Sigmoid colon (tissue), 7 donors: ENCODE data around the gene SYNDIG1L. TPM values are rescaled to one million over a fixed set of nuclear protein-coding genes. Genes with fewer than 3 reads are reported as not detected.
"Not testable (repeated sequence)": the region's sequence is repeated elsewhere in the genome, so short reads cannot be mapped to it uniquely, and the experiment has no call there.

Experiments used
- DNase-seq: peaks from one replicate; pipeline ENCODE4 v3.0.0-alpha.2; 2019
- H3K27ac ChIP-seq, 4 donors: fragments of 200-600 bp; sonication (generic); one replicate each; pipeline ENCODE4 v1.5.1; 2016 to 2019; ENCODE audit warnings: mild to moderate bottlenecking in 1 of 4
- H3K27me3 ChIP-seq, 3 donors: fragments of 200-600 bp; sonication (generic); one replicate each; pipeline ENCODE4 v1.5.1; 2019; ENCODE audit warnings: mild to moderate bottlenecking in 1 of 3
- H3K36me3 ChIP-seq, 4 donors: fragments of 200-600 bp; sonication (generic); one replicate each; pipeline ENCODE4 v1.5.1; 2016 to 2019
- H3K4me1 ChIP-seq, 4 donors: fragments of 200-600 bp; sonication (generic); one replicate each; pipeline ENCODE4 v1.5.1; 2017 to 2019
- H3K4me3 ChIP-seq, 4 donors: fragments of 200-600 bp; sonication (generic); one replicate each; pipeline ENCODE4 v1.5.1; 2017 to 2019; ENCODE audit warnings: mild to moderate bottlenecking in 2 of 4, moderate library complexity in 1 of 4
- H3K9me3 ChIP-seq, 4 donors: fragments of 200-600 bp in 3 of 4; sonication (generic) in 3 of 4; one replicate each; pipeline versions ENCODE4 v1.5.1 to v1.6.1; 2013 to 2019
- CTCF ChIP-seq, 4 experiments: fragments of 450-650 bp in 3 of 4; fragments of 200-600 bp in 1 of 4; IDR thresholded peaks; one replicate each; pipeline ENCODE4 v1.5.1; 2016 to 2019; ENCODE audit warnings: antibody characterized with exemption in 4 of 4, mild to moderate bottlenecking in 3 of 4, moderate library complexity in 2 of 4
- EP300 ChIP-seq, 4 donors: sonication (generic); formaldehyde crosslinking; IDR thresholded peaks; one replicate each; pipeline ENCODE4 v1.6.1; 2017; ENCODE audit warnings: antibody characterized with exemption in 4 of 4
- POLR2A ChIP-seq, 2 donors: fragments of 450-650 bp; IDR thresholded peaks; one replicate each; pipeline ENCODE4 v1.6.1; 2016; ENCODE audit warnings: antibody characterized with exemption in 2 of 2, mild to moderate bottlenecking in 2 of 2, moderate library complexity in 2 of 2
- POLR2AphosphoS5 ChIP-seq, 4 donors: sonication (generic); formaldehyde crosslinking; IDR thresholded peaks; one replicate each; pipeline ENCODE4 v1.6.1; 2017; ENCODE audit warnings: antibody characterized with exemption in 4 of 4
- WGBS, 2 donors: extraction: QIAGEN DNeasy Blood & Tissue Kit; methylation state at CpG; one replicate each; pipeline ENCODE4 v1.1.7; 2013; 5-methylcytosine and 5-hydroxymethylcytosine counted together
- intact Hi-C: fragments of 100-400 bp; cut with DNase I; formaldehyde crosslinking; loops from one replicate; pipeline ENCODE4 v1.15.1; 2023
- polyA plus RNA-seq, 3 donors: library from polyadenylated mRNA; stranded (reverse); fragments of 200-250 nt; gene quantifications; one replicate each; pipeline ENCODE4 v1.2.3, GENCODE V29; 2013
- total RNA-seq, 4 donors: library from RNA; depleted of rRNA; stranded (reverse); fragments of >200 nt; gene quantifications; one replicate each; pipeline ENCODE4 v1.1.0, GENCODE V29; 2016
- donor health status: healthy with polysubstance abuse.
- donor health status: Bipolar disorder and iron deficiency.
- donor health status: healthy.

SYNDIG1L gene
- total and polyA plus RNA-seq, 7 donors, result under 0.01 to 1.7 (median 0.20) TPM; not detected in 4

DNA sequence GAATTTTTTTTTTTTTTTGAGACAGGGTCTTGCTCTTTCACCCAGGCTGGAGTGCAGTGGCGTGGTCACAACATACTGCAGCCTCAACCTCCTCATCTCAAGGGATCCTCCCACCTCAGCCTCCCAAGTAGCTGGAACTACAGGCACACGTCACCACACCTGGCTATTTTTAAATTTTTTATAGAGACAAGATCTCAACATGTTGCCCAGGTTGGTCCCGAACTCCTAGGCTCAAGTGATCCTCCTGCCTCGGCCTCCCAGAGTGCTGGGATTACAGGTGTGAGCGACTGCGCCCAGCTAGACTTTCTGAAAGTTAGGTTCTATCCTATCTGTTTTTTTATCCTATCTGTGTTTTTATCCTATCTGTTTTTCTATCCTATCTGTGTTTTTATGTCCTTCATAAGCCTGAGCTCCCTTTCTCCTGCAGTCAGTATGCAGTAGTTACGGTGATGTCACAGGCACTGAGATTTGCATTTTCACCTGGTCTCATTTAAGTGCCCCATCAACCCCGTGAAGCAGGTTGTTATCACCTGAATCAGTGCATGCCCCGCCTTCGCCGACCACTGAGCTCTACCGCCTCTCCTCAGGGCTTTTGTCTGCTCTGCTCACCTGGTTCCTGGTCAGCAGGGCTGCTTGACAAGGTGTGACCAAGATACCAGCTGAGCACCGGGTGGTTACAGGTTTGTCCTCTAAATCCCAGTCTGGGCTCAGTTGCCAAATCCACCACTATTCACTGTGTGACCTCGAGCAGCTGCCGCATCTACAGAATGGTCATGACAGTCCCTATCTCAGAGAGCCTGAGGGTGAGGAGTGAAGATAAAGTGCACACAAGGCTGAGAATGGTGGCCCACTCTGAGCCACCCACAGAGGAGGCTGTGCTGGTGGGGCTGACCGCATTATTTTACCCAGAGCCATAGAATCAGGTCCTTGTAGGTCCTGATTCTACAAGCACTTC lies 33.1 kb downstream of the SYNDIG1L start:
- TF ChIP-seq POLR2AphosphoS5 (IDR thresholded peaks at IDR 0.05), result no peak
- no peak for TF ChIP-seq EP300 (IDR thresholded peaks at IDR 0.05)
- TF ChIP-seq CTCF (IDR thresholded peaks at IDR 0.05), result no peak
- no peak for TF ChIP-seq POLR2A (IDR thresholded peaks at IDR 0.05)
- no peaks in the 10 kb centered on the region for H3K9me3 ChIP-seq
- H3K36me3 ChIP-seq, result no peaks in the 10 kb centered on the region
- H3K27me3 ChIP-seq, result peaks cover 0 to 11% (median 0%) of the 10 kb centered on the region in 3 donors
- WGBS, 2 donors, result 62 to 81% methylated on average over 16 of the region's 16 CpGs
- H3K4me1 ChIP-seq, result no peaks in the 10 kb centered on the region
- no peak for DNase-seq
- H3K4me3 ChIP-seq, result no peak overlapping the region
- no peak overlapping the region for H3K27ac ChIP-seq
- intact Hi-C loops, result no loop called here

DNA sequence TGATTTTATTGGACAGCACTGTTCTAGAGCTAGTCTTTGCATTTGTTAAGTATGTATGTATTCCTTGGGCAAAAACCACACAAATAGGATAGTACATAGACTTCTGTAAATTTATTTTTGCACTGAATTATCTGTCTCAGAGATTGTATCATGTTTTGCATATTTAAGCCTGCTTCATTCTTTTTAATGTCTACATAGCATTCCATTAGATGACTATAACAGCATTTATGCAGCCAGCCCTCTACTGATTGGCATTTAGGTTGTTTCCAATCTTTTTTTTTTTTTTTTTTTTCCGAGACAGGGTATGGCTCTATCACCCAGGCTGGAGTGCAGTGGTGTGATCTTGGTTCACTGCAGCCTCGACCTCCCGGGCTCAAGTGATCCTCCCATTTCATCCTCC lies 34.5 kb downstream of the SYNDIG1L start:
- TF ChIP-seq POLR2A (IDR thresholded peaks at IDR 0.05) (no peak), EP300 (IDR thresholded peaks at IDR 0.05) (no peak), POLR2AphosphoS5 (IDR thresholded peaks at IDR 0.05) (no peak), CTCF (IDR thresholded peaks at IDR 0.05) (no peak)
- Histone ChIP-seq H3K4me1 (no peaks in the 10 kb centered on the region), H3K27me3 (peaks cover 0 to 7% (median 0%) of the 10 kb centered on the region in 3 donors), H3K36me3 (no peaks in the 10 kb centered on the region), H3K27ac (no peak overlapping the region), H3K9me3 (no peaks in the 10 kb centered on the region), H3K4me3 (no peak overlapping the region)
- 89 to 92% methylated on average over 3 of the region's 3 CpGs for WGBS, 2 donors
- intact Hi-C loops, result no loop called here
- no peak for DNase-seq

- intact Hi-C loops, DNase-seq, H3K4me1 ChIP-seq, H3K9me3 ChIP-seq, H3K27me3 ChIP-seq, H3K4me3 ChIP-seq, H3K36me3 ChIP-seq, H3K27ac ChIP-seq: not testable (repeated sequence)
- WGBS, 2 donors, result 90 to 95% methylated on average over 3 of the region's 3 CpGs
Measured at GRCh38 chr14:74390505-74390904, 35.5 kb downstream of the SYNDIG1L start.

- Histone ChIP-seq H3K27me3 (peaks cover 0 to 5% (median 0%) of the 10 kb centered on the region in 3 donors), H3K36me3 (no peaks in the 10 kb centered on the region), H3K4me3 (no peak overlapping the region), H3K4me1 (no peaks in the 10 kb centered on the region), H3K9me3 (no peaks in the 10 kb centered on the region), H3K27ac (no peak overlapping the region)
- 67 to 74% methylated on average over 7 of the region's 7 CpGs for WGBS, 2 donors
- intact Hi-C loops, result no loop called here
- no peak for TF ChIP-seq POLR2A (IDR thresholded peaks at IDR 0.05)
- TF ChIP-seq EP300 (IDR thresholded peaks at IDR 0.05), result no peak
- no peak for TF ChIP-seq POLR2AphosphoS5 (IDR thresholded peaks at IDR 0.05)
- TF ChIP-seq CTCF (IDR thresholded peaks at IDR 0.05), result no peak
- DNase-seq, result no peak
Measured at GRCh38 chr14:74389980-74390379, 36.0 kb downstream of the SYNDIG1L start.

DNA sequence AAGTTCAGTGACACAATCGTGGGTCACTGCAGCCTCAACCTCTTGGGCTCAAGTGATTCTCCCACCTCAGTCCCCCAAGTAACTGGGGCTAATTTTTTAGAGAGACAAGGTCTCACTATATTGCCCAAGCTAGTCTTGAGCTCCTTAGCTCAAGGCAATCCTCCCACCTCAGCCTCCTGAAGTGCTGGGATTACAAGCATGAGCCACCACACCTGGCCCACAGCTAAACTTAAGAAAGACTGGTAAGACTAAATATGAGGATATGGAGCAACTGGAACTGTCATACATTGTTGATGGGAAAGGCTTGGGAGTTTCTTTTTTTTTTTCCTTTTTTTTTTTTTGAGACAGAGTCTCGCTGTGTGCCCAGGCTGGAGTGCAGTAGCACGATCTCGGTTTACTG lies 43.8 kb downstream of the SYNDIG1L start:
- no peaks in the 10 kb centered on the region for H3K4me1 ChIP-seq
- DNase-seq, result no peak
- TF ChIP-seq EP300 (IDR thresholded peaks at IDR 0.05), result no peak
- no peak for TF ChIP-seq CTCF (IDR thresholded peaks at IDR 0.05)
- TF ChIP-seq POLR2A (IDR thresholded peaks at IDR 0.05), result no peak
- TF ChIP-seq POLR2AphosphoS5 (IDR thresholded peaks at IDR 0.05), result no peak
- intact Hi-C loops, result no loop called here
- H3K27me3 ChIP-seq, result no peaks in the 10 kb centered on the region
- H3K36me3 ChIP-seq, result no peaks in the 10 kb centered on the region
- H3K9me3 ChIP-seq, result no peaks in the 10 kb centered on the region
- WGBS, 2 donors, result 94% methylated on average over 4 of the region's 4 CpGs
- no peak overlapping the region for H3K4me3 ChIP-seq
- H3K27ac ChIP-seq, result no peak overlapping the region

DNA sequence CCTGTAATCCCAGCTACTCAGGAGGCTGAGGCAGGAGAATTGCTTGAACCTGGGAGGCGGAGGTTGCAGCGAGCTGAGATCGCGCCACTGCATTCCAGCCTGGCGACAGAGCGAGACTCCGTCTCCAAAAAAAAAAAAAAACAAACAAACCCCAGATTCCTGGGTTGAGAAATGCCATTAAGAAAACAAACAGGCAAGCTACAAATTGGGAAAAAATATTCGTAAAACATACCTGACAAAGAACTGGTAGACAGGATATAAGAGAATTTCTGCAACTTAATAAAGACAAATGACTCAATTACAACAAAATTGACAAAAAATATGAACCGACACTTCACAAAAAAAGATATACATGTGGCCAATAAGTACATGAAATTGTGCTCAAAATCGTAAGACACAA lies 44.4 kb downstream of the SYNDIG1L start:
- intact Hi-C loops, H3K4me1 ChIP-seq, DNase-seq, H3K27ac ChIP-seq, H3K27me3 ChIP-seq, H3K36me3 ChIP-seq, H3K4me3 ChIP-seq, H3K9me3 ChIP-seq: not testable (repeated sequence)
- WGBS, 2 donors, result 87 to 93% methylated on average over 10 of the region's 10 CpGs
